NCI-H524 (cell line): ENCODE results near the gene ALOX12B.
"Not testable (repeated sequence)": the region's sequence is repeated elsewhere in the genome, so short reads cannot be mapped to it uniquely, and the experiment has no call there.

Experiments used
- DNase-seq, 2 experiments: peaks; one replicate each; lab custom pipeline; 2025; lab: John Stamatoyannopoulos, UW

The ALOX12B gene

GRCh38 chr17:8044819-8045810 lies 42.4 kb downstream of the ALOX12B start:
- no peak for DNase-seq

- no peak for DNase-seq
Measured at GRCh38 chr17:8041979-8042378, 45.5 kb downstream of the ALOX12B start.

- peak in 1 of 2 experiments; percentile 27 for DNase-seq
Measured at GRCh38 chr17:8041249-8041928, 46.1 kb downstream of the ALOX12B start.

- DNase-seq: no peak
Measured at GRCh38 chr17:8039611-8040168, 47.8 kb downstream of the ALOX12B start.

- no peak for DNase-seq
Measured at GRCh38 chr17:8038954-8039610, 48.4 kb downstream of the ALOX12B start, which contains the start of gene ALOX15B. Gene ALOX15B, plus strand, starts transcription at chr17:8039059. Its CDS starts 97 bp downstream, at chr17:8039156.

- no peak for DNase-seq
Measured at GRCh38 chr17:8032442-8032841, 55.1 kb downstream of the ALOX12B start.

GRCh38 chr17:8031950-8032349 lies 55.6 kb downstream of the ALOX12B start:
- DNase-seq: no peak

- no peak for DNase-seq
Measured at GRCh38 chr17:8031261-8031661, 56.3 kb downstream of the ALOX12B start.

GRCh38 chr17:8029121-8029520 lies 58.4 kb downstream of the ALOX12B start:
- no peak for DNase-seq

- no peak for DNase-seq
Measured at GRCh38 chr17:8025176-8025911, 62.2 kb downstream of the ALOX12B start.

GRCh38 chr17:8024161-8024560 lies 63.4 kb downstream of the ALOX12B start:
- not testable (repeated sequence) for DNase-seq
